ENCODE data around the gene CYP2E1. TPM values are rescaled to one million over a fixed set of nuclear protein-coding genes. Genes with fewer than 3 reads are reported as not detected.

The CYP2E1 gene
- total and polyA plus RNA-seq, 10 of the 15 experiments (the other 5 are each of a cell fraction or from before 2014, with no cell fraction given) = 0.09 to 1.9 (median 0.28) TPM; not detected in 3

DNA sequence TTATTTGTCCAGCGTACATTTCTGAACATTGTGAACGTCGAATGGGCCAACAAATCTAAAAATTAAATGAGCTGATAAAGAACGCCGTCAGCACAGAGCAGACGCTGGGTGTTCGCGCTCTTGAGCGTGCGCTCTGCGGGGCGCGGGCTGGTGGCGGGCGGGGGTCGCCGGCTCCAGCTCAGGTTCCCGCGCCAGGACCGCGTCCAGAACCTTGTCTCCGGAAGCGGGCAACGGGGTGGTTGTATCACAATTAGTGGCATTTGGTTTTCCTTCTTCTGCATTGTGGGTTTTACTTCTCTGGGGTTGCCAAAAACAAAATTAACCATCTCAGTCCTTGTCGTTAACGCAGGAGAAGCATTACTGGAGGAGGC, 2.4 kb downstream of the CYP2E1 start:
- no peak overlapping the region for H3K4me2 ChIP-seq (ENCODE audit: control insufficient read depth, insufficient read depth)
- SMC1A ChIA-PET (ENCODE audit: uncharacterized antibody, unreplicated experiment) = no interaction called here
- H3K9ac ChIP-seq (ENCODE audit: control insufficient read depth, insufficient read depth, low read length) = no peak overlapping the region
- intact Hi-C loops (cut with micrococcal nuclease; ENCODE audit: unreplicated experiment) = no loop called here
- H3K4me3 ChIP-seq = no peak overlapping the region
- H3K27ac ChIP-seq (ENCODE audit: control insufficient read depth, insufficient read depth) = no peak overlapping the region
- FAIRE-seq (no peak), ATAC-seq (no peak), DNase-seq (ENCODE audit: low read depth, low spot score) (no peak)
- H3K27me3 ChIP-seq (replicated peaks in 1 of 2; ENCODE audit: control insufficient read depth in 2 of 2, insufficient read depth in 2 of 2, low read length in 1 of 2) = peaks cover 4 to 6% of the 10 kb centered on the region in 2 experiments; a peak in 3 of 4 replicates
- RAD21 ChIA-PET (ENCODE audit: unreplicated experiment) = no interaction called here
- 41% methylated on average over 26 of the region's 26 CpGs for WGBS (ENCODE audit: insufficient coverage, insufficient replicate concordance, low lambda C conversion rate, missing lambda C conversion rate)
- no peaks in the 10 kb centered on the region for H4K20me1 ChIP-seq (ENCODE audit: control insufficient read depth, insufficient read depth)
- no peaks in the 10 kb centered on the region for H3K79me2 ChIP-seq (ENCODE audit: control insufficient read depth, insufficient read depth, low read length)
- no peaks in the 10 kb centered on the region for H3K36me3 ChIP-seq (ENCODE audit: control insufficient read depth in 2 of 2, insufficient read depth in 2 of 2, low read length in 1 of 2)
- no TSS peak for BruUV-seq (replicated peaks)
- H3K9me3 ChIP-seq (replicated peaks; ENCODE audit: control insufficient read depth, insufficient read depth, low read length) = no peaks in the 10 kb centered on the region; the same call in 2 of the 3 replicates
- H2AFZ ChIP-seq (ENCODE audit: control insufficient read depth, low read depth, low read length) = no peak overlapping the region
- in situ Hi-C loops (cut with MboI) = no loop called here
- POLR2A ChIA-PET = no interaction called here
- CTCF ChIA-PET = no interaction called here
- no peaks in the 10 kb centered on the region for H3K4me1 ChIP-seq (ENCODE audit: control insufficient read depth, insufficient read depth, low read length)
- TF ChIP-seq ETV6 (conservative IDR thresholded peaks at IDR 0.05 in 1 of 2, IDR thresholded peaks at IDR 0.05 in 1 of 2; ENCODE audit: borderline replicate concordance in 1 of 2, low read depth in 1 of 2) (no peak), YBX1 (IDR thresholded peaks at IDR 0.05) (no peak), RELA (IDR thresholded peaks at IDR 0.05; ENCODE audit: borderline replicate concordance, partially characterized antibody) (no peak), BHLHE40 (IDR thresholded peaks at IDR 0.05; ENCODE audit: borderline replicate concordance in 1 of 2, low read depth in 2 of 2, low read length in 1 of 2) (no peak), TCF7 (IDR thresholded peaks at IDR 0.05; ENCODE audit: borderline replicate concordance) (no peak), RAD21 (IDR thresholded peaks at IDR 0.05; ENCODE audit: insufficient read depth, low read depth, low read length) (no peak), KDM1A (IDR thresholded peaks at IDR 0.05; ENCODE audit: borderline replicate concordance) (no peak)
- TF ChIP-seq, protein P1, sequence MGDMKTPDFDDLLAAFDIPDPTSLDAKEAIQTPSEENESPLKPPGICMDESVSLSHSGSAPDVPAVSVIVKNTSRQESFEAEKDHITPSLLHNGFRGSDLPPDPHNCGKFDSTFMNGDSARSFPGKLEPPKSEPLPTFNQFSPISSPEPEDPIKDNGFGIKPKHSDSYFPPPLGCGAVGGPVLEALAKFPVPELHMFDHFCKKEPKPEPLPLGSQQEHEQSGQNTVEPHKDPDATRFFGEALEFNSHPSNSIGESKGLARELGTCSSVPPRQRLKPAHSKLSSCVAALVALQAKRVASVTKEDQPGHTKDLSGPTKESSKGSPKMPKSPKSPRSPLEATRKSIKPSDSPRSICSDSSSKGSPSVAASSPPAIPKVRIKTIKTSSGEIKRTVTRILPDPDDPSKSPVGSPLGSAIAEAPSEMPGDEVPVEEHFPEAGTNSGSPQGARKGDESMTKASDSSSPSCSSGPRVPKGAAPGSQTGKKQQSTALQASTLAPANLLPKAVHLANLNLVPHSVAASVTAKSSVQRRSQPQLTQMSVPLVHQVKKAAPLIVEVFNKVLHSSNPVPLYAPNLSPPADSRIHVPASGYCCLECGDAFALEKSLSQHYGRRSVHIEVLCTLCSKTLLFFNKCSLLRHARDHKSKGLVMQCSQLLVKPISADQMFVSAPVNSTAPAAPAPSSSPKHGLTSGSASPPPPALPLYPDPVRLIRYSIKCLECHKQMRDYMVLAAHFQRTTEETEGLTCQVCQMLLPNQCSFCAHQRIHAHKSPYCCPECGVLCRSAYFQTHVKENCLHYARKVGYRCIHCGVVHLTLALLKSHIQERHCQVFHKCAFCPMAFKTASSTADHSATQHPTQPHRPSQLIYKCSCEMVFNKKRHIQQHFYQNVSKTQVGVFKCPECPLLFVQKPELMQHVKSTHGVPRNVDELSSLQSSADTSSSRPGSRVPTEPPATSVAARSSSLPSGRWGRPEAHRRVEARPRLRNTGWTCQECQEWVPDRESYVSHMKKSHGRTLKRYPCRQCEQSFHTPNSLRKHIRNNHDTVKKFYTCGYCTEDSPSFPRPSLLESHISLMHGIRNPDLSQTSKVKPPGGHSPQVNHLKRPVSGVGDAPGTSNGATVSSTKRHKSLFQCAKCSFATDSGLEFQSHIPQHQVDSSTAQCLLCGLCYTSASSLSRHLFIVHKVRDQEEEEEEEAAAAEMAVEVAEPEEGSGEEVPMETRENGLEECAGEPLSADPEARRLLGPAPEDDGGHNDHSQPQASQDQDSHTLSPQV (IDR thresholded peaks at IDR 0.05) = no peak
- TF ChIP-seq, protein P2, sequence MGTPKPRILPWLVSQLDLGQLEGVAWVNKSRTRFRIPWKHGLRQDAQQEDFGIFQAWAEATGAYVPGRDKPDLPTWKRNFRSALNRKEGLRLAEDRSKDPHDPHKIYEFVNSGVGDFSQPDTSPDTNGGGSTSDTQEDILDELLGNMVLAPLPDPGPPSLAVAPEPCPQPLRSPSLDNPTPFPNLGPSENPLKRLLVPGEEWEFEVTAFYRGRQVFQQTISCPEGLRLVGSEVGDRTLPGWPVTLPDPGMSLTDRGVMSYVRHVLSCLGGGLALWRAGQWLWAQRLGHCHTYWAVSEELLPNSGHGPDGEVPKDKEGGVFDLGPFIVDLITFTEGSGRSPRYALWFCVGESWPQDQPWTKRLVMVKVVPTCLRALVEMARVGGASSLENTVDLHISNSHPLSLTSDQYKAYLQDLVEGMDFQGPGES (IDR thresholded peaks at IDR 0.05) = no peak
- TF ChIP-seq, protein P3, sequence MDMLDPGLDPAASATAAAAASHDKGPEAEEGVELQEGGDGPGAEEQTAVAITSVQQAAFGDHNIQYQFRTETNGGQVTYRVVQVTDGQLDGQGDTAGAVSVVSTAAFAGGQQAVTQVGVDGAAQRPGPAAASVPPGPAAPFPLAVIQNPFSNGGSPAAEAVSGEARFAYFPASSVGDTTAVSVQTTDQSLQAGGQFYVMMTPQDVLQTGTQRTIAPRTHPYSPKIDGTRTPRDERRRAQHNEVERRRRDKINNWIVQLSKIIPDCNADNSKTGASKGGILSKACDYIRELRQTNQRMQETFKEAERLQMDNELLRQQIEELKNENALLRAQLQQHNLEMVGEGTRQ (IDR thresholded peaks at IDR 0.05; ENCODE audit: borderline replicate concordance, low read depth, low read length) = no peak
- TF ChIP-seq, protein P4, sequence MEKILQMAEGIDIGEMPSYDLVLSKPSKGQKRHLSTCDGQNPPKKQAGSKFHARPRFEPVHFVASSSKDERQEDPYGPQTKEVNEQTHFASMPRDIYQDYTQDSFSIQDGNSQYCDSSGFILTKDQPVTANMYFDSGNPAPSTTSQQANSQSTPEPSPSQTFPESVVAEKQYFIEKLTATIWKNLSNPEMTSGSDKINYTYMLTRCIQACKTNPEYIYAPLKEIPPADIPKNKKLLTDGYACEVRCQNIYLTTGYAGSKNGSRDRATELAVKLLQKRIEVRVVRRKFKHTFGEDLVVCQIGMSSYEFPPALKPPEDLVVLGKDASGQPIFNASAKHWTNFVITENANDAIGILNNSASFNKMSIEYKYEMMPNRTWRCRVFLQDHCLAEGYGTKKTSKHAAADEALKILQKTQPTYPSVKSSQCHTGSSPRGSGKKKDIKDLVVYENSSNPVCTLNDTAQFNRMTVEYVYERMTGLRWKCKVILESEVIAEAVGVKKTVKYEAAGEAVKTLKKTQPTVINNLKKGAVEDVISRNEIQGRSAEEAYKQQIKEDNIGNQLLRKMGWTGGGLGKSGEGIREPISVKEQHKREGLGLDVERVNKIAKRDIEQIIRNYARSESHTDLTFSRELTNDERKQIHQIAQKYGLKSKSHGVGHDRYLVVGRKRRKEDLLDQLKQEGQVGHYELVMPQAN (conservative IDR thresholded peaks at IDR 0.05) = no peak
- TF ChIP-seq, protein P5, sequence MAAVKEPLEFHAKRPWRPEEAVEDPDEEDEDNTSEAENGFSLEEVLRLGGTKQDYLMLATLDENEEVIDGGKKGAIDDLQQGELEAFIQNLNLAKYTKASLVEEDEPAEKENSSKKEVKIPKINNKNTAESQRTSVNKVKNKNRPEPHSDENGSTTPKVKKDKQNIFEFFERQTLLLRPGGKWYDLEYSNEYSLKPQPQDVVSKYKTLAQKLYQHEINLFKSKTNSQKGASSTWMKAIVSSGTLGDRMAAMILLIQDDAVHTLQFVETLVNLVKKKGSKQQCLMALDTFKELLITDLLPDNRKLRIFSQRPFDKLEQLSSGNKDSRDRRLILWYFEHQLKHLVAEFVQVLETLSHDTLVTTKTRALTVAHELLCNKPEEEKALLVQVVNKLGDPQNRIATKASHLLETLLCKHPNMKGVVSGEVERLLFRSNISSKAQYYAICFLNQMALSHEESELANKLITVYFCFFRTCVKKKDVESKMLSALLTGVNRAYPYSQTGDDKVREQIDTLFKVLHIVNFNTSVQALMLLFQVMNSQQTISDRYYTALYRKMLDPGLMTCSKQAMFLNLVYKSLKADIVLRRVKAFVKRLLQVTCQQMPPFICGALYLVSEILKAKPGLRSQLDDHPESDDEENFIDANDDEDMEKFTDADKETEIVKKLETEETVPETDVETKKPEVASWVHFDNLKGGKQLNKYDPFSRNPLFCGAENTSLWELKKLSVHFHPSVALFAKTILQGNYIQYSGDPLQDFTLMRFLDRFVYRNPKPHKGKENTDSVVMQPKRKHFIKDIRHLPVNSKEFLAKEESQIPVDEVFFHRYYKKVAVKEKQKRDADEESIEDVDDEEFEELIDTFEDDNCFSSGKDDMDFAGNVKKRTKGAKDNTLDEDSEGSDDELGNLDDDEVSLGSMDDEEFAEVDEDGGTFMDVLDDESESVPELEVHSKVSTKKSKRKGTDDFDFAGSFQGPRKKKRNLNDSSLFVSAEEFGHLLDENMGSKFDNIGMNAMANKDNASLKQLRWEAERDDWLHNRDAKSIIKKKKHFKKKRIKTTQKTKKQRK (IDR thresholded peaks at IDR 0.05; ENCODE audit: low read depth, low read length) = no peak

All from GM12878 (cell line).